ENCODE measurements around the gene CABS1. TPM values are rescaled to one million over a fixed set of nuclear protein-coding genes. Genes with fewer than 3 reads are reported as not detected.

The CABS1 gene
- total RNA-seq, 1 experiment from 2014 or later, result not detected

DNA sequence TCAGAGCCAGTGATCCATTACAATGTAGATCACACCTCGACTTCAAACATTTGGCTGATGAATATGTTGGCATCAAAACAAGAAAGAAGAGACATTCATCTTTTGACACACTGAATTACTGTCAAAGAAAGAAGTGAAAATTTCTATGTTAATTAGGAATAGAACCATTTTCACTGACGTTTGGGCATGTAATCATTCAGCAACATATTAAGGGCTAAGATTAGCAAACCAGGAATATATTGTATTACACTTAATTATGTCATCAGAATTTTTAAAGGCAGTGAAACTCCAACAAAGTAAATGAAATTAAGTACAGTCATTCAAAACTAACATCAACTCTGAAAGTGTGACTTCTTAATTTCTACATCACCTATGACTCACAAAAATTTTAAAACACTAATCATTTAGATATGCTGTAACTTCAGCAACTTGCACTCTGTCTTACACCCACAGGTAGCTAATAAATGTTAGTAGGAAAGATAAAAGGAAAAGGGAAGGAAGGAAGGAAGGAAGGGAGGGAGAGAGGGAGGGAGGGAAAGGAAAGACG lies 24.4 kb downstream of the CABS1 start:
- H3K36me3 Mint-ChIP-seq (ENCODE audit: insufficient read depth, unreplicated experiment), result no peaks in the 10 kb centered on the region
- no peaks in the 10 kb centered on the region for H3K9me3 Mint-ChIP-seq (ENCODE audit: low read depth, unreplicated experiment)
- BruUV-seq (replicated peaks), result no TSS peak
- no peak for DNase-seq
- no peak overlapping the region for H3K27ac Mint-ChIP-seq (ENCODE audit: unreplicated experiment)
- intact Hi-C loops (cut with micrococcal nuclease; ENCODE audit: unreplicated experiment), result no loop called here
- no peak overlapping the region for H3K4me3 Mint-ChIP-seq (ENCODE audit: low read depth, unreplicated experiment)
- CTCF ChIA-PET, result no interaction called here
- H3K4me1 Mint-ChIP-seq (ENCODE audit: low read depth, unreplicated experiment), result no peaks in the 10 kb centered on the region
- TF ChIP-seq, protein P1, sequence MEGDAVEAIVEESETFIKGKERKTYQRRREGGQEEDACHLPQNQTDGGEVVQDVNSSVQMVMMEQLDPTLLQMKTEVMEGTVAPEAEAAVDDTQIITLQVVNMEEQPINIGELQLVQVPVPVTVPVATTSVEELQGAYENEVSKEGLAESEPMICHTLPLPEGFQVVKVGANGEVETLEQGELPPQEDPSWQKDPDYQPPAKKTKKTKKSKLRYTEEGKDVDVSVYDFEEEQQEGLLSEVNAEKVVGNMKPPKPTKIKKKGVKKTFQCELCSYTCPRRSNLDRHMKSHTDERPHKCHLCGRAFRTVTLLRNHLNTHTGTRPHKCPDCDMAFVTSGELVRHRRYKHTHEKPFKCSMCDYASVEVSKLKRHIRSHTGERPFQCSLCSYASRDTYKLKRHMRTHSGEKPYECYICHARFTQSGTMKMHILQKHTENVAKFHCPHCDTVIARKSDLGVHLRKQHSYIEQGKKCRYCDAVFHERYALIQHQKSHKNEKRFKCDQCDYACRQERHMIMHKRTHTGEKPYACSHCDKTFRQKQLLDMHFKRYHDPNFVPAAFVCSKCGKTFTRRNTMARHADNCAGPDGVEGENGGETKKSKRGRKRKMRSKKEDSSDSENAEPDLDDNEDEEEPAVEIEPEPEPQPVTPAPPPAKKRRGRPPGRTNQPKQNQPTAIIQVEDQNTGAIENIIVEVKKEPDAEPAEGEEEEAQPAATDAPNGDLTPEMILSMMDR (IDR thresholded peaks at IDR 0.05; ENCODE audit: unreplicated experiment), result no peak
- H3K27me3 Mint-ChIP-seq (ENCODE audit: unreplicated experiment), result no peaks in the 10 kb centered on the region

- intact Hi-C loops (cut with micrococcal nuclease; ENCODE audit: unreplicated experiment), result no loop called here
- Mint-ChIP-seq H3K27me3 (ENCODE audit: unreplicated experiment) (no peaks in the 10 kb centered on the region), H3K4me3 (ENCODE audit: low read depth, unreplicated experiment) (no peak within 1 kb of the TSS), H3K36me3 (ENCODE audit: insufficient read depth, unreplicated experiment) (no peaks in the 10 kb centered on the region), H3K4me1 (ENCODE audit: low read depth, unreplicated experiment) (no peaks in the 10 kb centered on the region), H3K9me3 (ENCODE audit: low read depth, unreplicated experiment) (no peaks in the 10 kb centered on the region), H3K27ac (ENCODE audit: unreplicated experiment) (no peak within 1 kb of the TSS)
- TF ChIP-seq, protein P1 (IDR thresholded peaks at IDR 0.05; ENCODE audit: unreplicated experiment), result no peak
- DNase-seq, result no peak
- no TSS peak for BruUV-seq (replicated peaks)
- CTCF ChIA-PET, result no interaction called here
These were observed 25.7 kb downstream of the CABS1 start, which contains the start of gene SMR3A for GRCh38 chr4:70360460-70360859. SMR3A (plus strand) TSS chr4:70360760; CDS start chr4:70362116, 1,356 bp downstream.

- no peak overlapping the region for H3K27ac Mint-ChIP-seq (ENCODE audit: unreplicated experiment)
- no peaks in the 10 kb centered on the region for H3K4me1 Mint-ChIP-seq (ENCODE audit: low read depth, unreplicated experiment)
- CTCF ChIA-PET, result no interaction called here
- no peaks in the 10 kb centered on the region for H3K9me3 Mint-ChIP-seq (ENCODE audit: low read depth, unreplicated experiment)
- DNase-seq, result no peak
- H3K27me3 Mint-ChIP-seq (ENCODE audit: unreplicated experiment), result no peaks in the 10 kb centered on the region
- H3K36me3 Mint-ChIP-seq (ENCODE audit: insufficient read depth, unreplicated experiment), result no peaks in the 10 kb centered on the region
- H3K4me3 Mint-ChIP-seq (ENCODE audit: low read depth, unreplicated experiment), result no peak overlapping the region
- intact Hi-C loops (cut with micrococcal nuclease; ENCODE audit: unreplicated experiment), result no loop called here
- BruUV-seq (replicated peaks), result no TSS peak
- TF ChIP-seq, protein P1 (IDR thresholded peaks at IDR 0.05; ENCODE audit: unreplicated experiment), result no peak
These were observed 29.2 kb downstream of the CABS1 start for GRCh38 chr4:70364002-70364401.

GRCh38 chr4:70365479-70365878 lies 30.7 kb downstream of the CABS1 start:
- H3K4me3 Mint-ChIP-seq (ENCODE audit: low read depth, unreplicated experiment), result no peak overlapping the region
- DNase-seq, result peak; percentile 1

More at GRCh38 chr4:70365479-70365878, 30.7 kb downstream of the CABS1 start:
- intact Hi-C loops (cut with micrococcal nuclease; ENCODE audit: unreplicated experiment), result no loop called here
- no TSS peak for BruUV-seq (replicated peaks)
- H3K36me3 Mint-ChIP-seq (ENCODE audit: insufficient read depth, unreplicated experiment), result no peaks in the 10 kb centered on the region
- TF ChIP-seq, protein P1 (IDR thresholded peaks at IDR 0.05; ENCODE audit: unreplicated experiment), result no peak
- CTCF ChIA-PET, result no interaction called here
- H3K9me3 Mint-ChIP-seq (ENCODE audit: low read depth, unreplicated experiment), result no peaks in the 10 kb centered on the region
- H3K27ac Mint-ChIP-seq (ENCODE audit: unreplicated experiment), result no peak overlapping the region
- H3K27me3 Mint-ChIP-seq (ENCODE audit: unreplicated experiment), result no peaks in the 10 kb centered on the region
- H3K4me1 Mint-ChIP-seq (ENCODE audit: low read depth, unreplicated experiment), result no peaks in the 10 kb centered on the region

Measured in Calu3 (cell line).